Gastroesophageal sphincter (tissue), 3 donors: Measurements from ENCODE around the gene TECPR2.

Experiments
- EP300 ChIP-seq: sonication (generic); formaldehyde crosslinking; IDR thresholded peaks from one replicate; pipeline ENCODE4 v1.6.1; 2017; ENCODE audit warnings: antibody characterized with exemption, mild to moderate bottlenecking
- POLR2A ChIP-seq, 2 donors: fragments of 450-650 bp; IDR thresholded peaks; one replicate each; pipeline ENCODE4 v1.6.1; 2017; ENCODE audit warnings: antibody characterized with exemption in 2 of 2, mild to moderate bottlenecking in 2 of 2, moderate library complexity in 1 of 2
- TF ChIP-seq, protein P1 (sequence below), 4 experiments: fragments of 200-600 bp in 2 of 4; fragments of 450-650 bp in 2 of 4; sonication (generic) in 1 of 4; IDR thresholded peaks; one replicate each; pipeline ENCODE4 v1.5.1; 2017 to 2019; ENCODE audit warnings: antibody characterized with exemption in 4 of 4, mild to moderate bottlenecking in 2 of 4, moderate library complexity in 2 of 4

DNA sequence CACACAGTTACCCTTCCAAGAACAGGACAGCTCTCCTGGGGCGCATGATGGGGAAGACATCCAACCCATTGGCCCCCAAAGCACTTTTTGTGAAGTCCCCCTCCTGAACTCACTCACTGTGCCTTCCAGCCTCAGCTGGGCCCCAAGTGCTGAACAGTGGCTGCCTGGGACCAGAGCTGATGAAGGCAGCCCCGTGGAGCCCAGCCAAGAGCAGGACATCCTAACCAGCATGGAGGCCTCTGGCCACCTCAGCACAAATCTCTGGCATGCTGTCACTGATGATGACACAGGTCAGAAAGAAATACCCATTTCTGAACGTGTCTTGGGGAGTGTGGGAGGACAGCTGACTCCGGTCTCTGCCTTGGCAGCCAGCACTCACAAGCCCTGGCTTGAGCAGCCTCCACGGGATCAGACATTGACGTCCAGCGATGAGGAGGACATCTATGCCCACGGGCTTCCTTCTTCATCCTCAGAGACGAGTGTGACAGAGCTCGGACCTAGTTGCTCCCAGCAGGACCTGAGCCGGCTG lies 72.0 kb downstream of the TECPR2 start:
- TF ChIP-seq, protein P1, sequence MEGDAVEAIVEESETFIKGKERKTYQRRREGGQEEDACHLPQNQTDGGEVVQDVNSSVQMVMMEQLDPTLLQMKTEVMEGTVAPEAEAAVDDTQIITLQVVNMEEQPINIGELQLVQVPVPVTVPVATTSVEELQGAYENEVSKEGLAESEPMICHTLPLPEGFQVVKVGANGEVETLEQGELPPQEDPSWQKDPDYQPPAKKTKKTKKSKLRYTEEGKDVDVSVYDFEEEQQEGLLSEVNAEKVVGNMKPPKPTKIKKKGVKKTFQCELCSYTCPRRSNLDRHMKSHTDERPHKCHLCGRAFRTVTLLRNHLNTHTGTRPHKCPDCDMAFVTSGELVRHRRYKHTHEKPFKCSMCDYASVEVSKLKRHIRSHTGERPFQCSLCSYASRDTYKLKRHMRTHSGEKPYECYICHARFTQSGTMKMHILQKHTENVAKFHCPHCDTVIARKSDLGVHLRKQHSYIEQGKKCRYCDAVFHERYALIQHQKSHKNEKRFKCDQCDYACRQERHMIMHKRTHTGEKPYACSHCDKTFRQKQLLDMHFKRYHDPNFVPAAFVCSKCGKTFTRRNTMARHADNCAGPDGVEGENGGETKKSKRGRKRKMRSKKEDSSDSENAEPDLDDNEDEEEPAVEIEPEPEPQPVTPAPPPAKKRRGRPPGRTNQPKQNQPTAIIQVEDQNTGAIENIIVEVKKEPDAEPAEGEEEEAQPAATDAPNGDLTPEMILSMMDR (IDR thresholded peaks at IDR 0.05): no peak
- TF ChIP-seq EP300 (no peak), POLR2A (IDR thresholded peaks at IDR 0.05) (no peak)
